GM12873 (cell line): Measurements from ENCODE around the gene CFHR2.

Source experiments
- CTCF ChIP-seq: IDR thresholded peaks from 2 replicates; pipeline ENCODE4 v1.5.1; 2012; ENCODE audit warnings: low read depth, mild to moderate bottlenecking, moderate library complexity, low read length, control low read depth; ENCODE audit not compliant: insufficient read depth; ENCODE audit errors: missing control alignments

Gene CFHR2

GRCh38 chr1:196993916-196994315 lies 50.4 kb downstream of the CFHR2 start:
- no peak for TF ChIP-seq CTCF

GRCh38 chr1:196997423-196997822 lies 53.9 kb downstream of the CFHR2 start:
- no peak for TF ChIP-seq CTCF

- no peak for TF ChIP-seq CTCF
Measured at GRCh38 chr1:197001828-197002227, 58.3 kb downstream of the CFHR2 start.

- TF ChIP-seq CTCF: no peak
Measured at GRCh38 chr1:197003132-197003531, 59.6 kb downstream of the CFHR2 start.

GRCh38 chr1:197008861-197009260 lies 65.3 kb downstream of the CFHR2 start:
- no peak for TF ChIP-seq CTCF
